ENCODE measurements around the gene TMEM270. TPM values are rescaled to one million over a fixed set of nuclear protein-coding genes. Genes with fewer than 3 reads are reported as not detected.

TMEM270 gene
- total RNA-seq, 1 experiment from 2014 or later = 0.28 TPM

DNA sequence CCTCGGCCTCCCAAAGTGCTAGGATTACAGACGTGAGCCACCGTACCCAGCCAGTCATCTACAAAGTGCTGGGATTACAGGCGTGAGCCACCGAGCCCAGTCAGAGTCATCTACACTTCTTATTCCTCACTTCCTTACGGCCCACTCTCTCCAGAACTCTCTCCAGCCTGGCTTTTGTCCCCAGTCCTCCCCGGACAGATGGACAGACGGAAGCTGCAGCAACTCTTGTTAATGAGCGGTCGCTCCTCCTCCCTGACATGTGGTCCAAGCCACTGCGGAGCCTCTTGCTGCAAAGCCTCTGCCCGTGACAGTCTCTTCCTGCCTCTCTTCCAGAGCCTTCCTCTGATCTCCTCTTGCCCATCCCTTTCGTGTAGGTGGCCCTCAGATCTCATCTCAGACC lies 45.9 kb downstream of the TMEM270 start:
- no peak for TF ChIP-seq ZNF671 (CRISPR knock-in tag; IDR thresholded peaks at IDR 0.05)
- no peaks in the 10 kb centered on the region for H3K27me3 Mint-ChIP-seq (ENCODE audit: low read depth)
- H3K9me3 Mint-ChIP-seq = no peaks in the 10 kb centered on the region
- ChIA-PET CTCF (interaction anchor here (1.5 kb wide), 1 partner anchor 72 kb away, joined by 5 read pairs; no protein-coding TSS in a partner anchor), POLR2A (interaction anchor here (1.1 kb wide), 1 partner anchor 232 kb away, joined by 3 read pairs; no protein-coding TSS in a partner anchor)
- H3K27ac Mint-ChIP-seq = peak overlapping the region; percentile 55; the same call in 1 of the 2 replicates
- H3K4me3 Mint-ChIP-seq = no peak overlapping the region
- H3K36me3 Mint-ChIP-seq = no peaks in the 10 kb centered on the region
- peaks cover 22% of the 10 kb centered on the region for H3K4me1 Mint-ChIP-seq
- DNase-seq (ENCODE audit: low spot score) (no peak), ATAC-seq (no peak)

GRCh38 chr7:73907554-73908122 lies 46.7 kb downstream of the TMEM270 start:
- no peaks in the 10 kb centered on the region for H3K36me3 Mint-ChIP-seq
- no peak overlapping the region for H3K4me3 Mint-ChIP-seq
- H3K9me3 Mint-ChIP-seq = no peaks in the 10 kb centered on the region
- POLR2A ChIA-PET = interaction anchor here (1.1 kb wide), 1 partner anchor 231 kb away, joined by 3 read pairs; no protein-coding TSS in a partner anchor
- H3K4me1 Mint-ChIP-seq = peaks cover 18% of the 10 kb centered on the region
- DNase-seq (ENCODE audit: low spot score) = no peak
- CTCF ChIA-PET = interaction anchor here (0.8 to 0.9 kb wide), 2 partner anchors 9 to 119 kb away, joined by 3 to 4 read pairs; no protein-coding TSS in a partner anchor
- H3K27ac Mint-ChIP-seq = no peak overlapping the region
- H3K27me3 Mint-ChIP-seq (ENCODE audit: low read depth) = no peaks in the 10 kb centered on the region
- TF ChIP-seq IRF2 (CRISPR knock-in tag; IDR thresholded peaks at IDR 0.05; ENCODE audit: borderline replicate concordance, low read depth) (no peak), ZSCAN18 (CRISPR knock-in tag; IDR thresholded peaks at IDR 0.05) (no peak), ZNF317 (CRISPR knock-in tag; IDR thresholded peaks at IDR 0.05; ENCODE audit: borderline replicate concordance, low read depth) (no peak)
- ATAC-seq = no peak

GRCh38 chr7:73908123-73908611 lies 47.2 kb downstream of the TMEM270 start:
- no peaks in the 10 kb centered on the region for H3K36me3 Mint-ChIP-seq
- CTCF ChIA-PET = interaction anchor here (0.8 to 0.9 kb wide), 2 partner anchors 9 to 119 kb away, joined by 3 to 4 read pairs; no protein-coding TSS in a partner anchor
- H3K27me3 Mint-ChIP-seq (ENCODE audit: low read depth) = no peaks in the 10 kb centered on the region
- DNase-seq (ENCODE audit: low spot score) (no peak), ATAC-seq (no peak)
- no peak overlapping the region for H3K4me3 Mint-ChIP-seq
- H3K27ac Mint-ChIP-seq = no peak overlapping the region
- no peaks in the 10 kb centered on the region for H3K9me3 Mint-ChIP-seq
- POLR2A ChIA-PET = no interaction called here
- peaks cover 18% of the 10 kb centered on the region for H3K4me1 Mint-ChIP-seq
- TF ChIP-seq PREB (CRISPR knock-in tag; IDR thresholded peaks at IDR 0.05; ENCODE audit: borderline replicate concordance) (no peak), MXD4 (CRISPR knock-in tag; IDR thresholded peaks at IDR 0.05; ENCODE audit: borderline replicate concordance) (no peak), RORB (CRISPR knock-in tag; IDR thresholded peaks at IDR 0.05) (no peak), FOXK1 (CRISPR knock-in tag; IDR thresholded peaks at IDR 0.05) (no peak), RELA (CRISPR knock-in tag; IDR thresholded peaks at IDR 0.05; ENCODE audit: borderline replicate concordance) (no peak), TEAD1 (CRISPR knock-in tag; IDR thresholded peaks at IDR 0.05) (no peak)
- TF ChIP-seq, protein P1, sequence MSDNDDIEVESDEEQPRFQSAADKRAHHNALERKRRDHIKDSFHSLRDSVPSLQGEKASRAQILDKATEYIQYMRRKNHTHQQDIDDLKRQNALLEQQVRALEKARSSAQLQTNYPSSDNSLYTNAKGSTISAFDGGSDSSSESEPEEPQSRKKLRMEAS (CRISPR knock-in tag; IDR thresholded peaks at IDR 0.05) = no peak

- Mint-ChIP-seq H3K9me3 (no peaks in the 10 kb centered on the region), H3K27ac (no peak overlapping the region), H3K4me3 (no peak overlapping the region), H3K36me3 (no peaks in the 10 kb centered on the region), H3K27me3 (ENCODE audit: low read depth) (no peaks in the 10 kb centered on the region), H3K4me1 (peaks cover 15% of the 10 kb centered on the region)
- ChIA-PET POLR2A (no interaction called here), CTCF (interaction anchor here (1.3 kb wide), 1 partner anchor 9 kb away, joined by 3 read pairs; no protein-coding TSS in a partner anchor)
- ATAC-seq = no peak
- 0 out of 2 replicates have a peak, but pooled peaks have one; percentile 14 for TF ChIP-seq ZNF423 (CRISPR knock-in tag; IDR thresholded peaks at IDR 0.05)
- TF ChIP-seq E2F5 (CRISPR knock-in tag; IDR thresholded peaks at IDR 0.05) = no peak
- DNase-seq (ENCODE audit: low spot score) = no peak
Measured at GRCh38 chr7:73909051-73909941, 48.3 kb downstream of the TMEM270 start.

Data from WTC11 (cell line).